K562 (cell line): Measurements from ENCODE around the gene ADAMTSL3. TPM values are rescaled to one million over a fixed set of nuclear protein-coding genes. Genes with fewer than 3 reads are reported as not detected.

Source experiments
- ATAC-seq: fragments of 200-7000 bp; cut with Tn5 transposase; 3 replicates; pipeline ENCODE4 v1.9.1; 2020; ENCODE audit warnings: moderate library complexity
- BruUV-seq: library from RNA; stranded (reverse); fragments of 400-500 nt; replicated peaks from 2 replicates; lab custom pipeline; 2021; lab: Mats Ljungman, UMichigan
- CTCF ChIA-PET: fragments of 300-600 bp; formaldehyde crosslinking; extraction: SDS; loops from one replicate; lab custom pipeline; 2021; ENCODE audit warnings: low intra/inter-chr PET ratio; lab: Yijun Ruan, JAX
- POLR2A ChIA-PET: fragments of 300-600, 350-650 bp; sonication (Branson Sonifier 250); formaldehyde crosslinking; extraction: SDS; loops from one replicate; lab custom pipeline; 2021; ENCODE audit warnings: antibody characterized with exemption, inconsistent platforms; lab: Yijun Ruan, JAX
- DNase-seq, 4 experiments: peaks; one replicate each; pipeline versions ENCODE4 v3.0.0 to v3.0.0-alpha.2; 2011 to 2018; ENCODE audit warnings: low spot score in 3 of 4, mixed read lengths in 3 of 4; ENCODE audit errors: extremely low read depth in 1 of 4
- FAIRE-seq: peaks from 2 replicates; lab custom pipeline; 2011; peaks lifted over from hg19 to GRCh38; lab: Jason Lieb, UNC
- H2AFZ ChIP-seq: 2 replicates; pipeline ENCODE4 v1.6.0; 2011; ENCODE audit warnings: low read depth, low read length, control low read depth, inconsistent platforms
- H3K27ac ChIP-seq: fragments of 200-600 bp; 3 replicates; pipeline ENCODE4 v1.8.0; 2011; ENCODE audit warnings: low read depth, mild to moderate bottlenecking, control low read depth, inconsistent platforms, low read length, moderate library complexity, mixed read lengths; ENCODE audit errors: extremely low read depth
- H3K27me3 ChIP-seq, 2 experiments: fragments of 300-600 bp in 1 of 2; 2 replicates in 1 of 2; 3 replicates in 1 of 2; pipeline versions ENCODE4 v1.6.0 to v1.8.0; 2011; ENCODE audit warnings: inconsistent platforms in 2 of 2, low read length in 2 of 2, mild to moderate bottlenecking in 1 of 2, mixed read lengths in 1 of 2, moderate library complexity in 1 of 2; ENCODE audit not compliant: control insufficient read depth in 2 of 2, insufficient read depth in 2 of 2
- H3K36me3 ChIP-seq: fragments of 300-600 bp; 3 replicates; pipeline ENCODE4 v1.8.0; 2011; ENCODE audit warnings: mild to moderate bottlenecking, low read length, inconsistent platforms; ENCODE audit not compliant: control insufficient read depth, insufficient read depth
- H3K4me1 ChIP-seq, 2 experiments: fragments of 200-600 bp in 1 of 2; replicated peaks in 1 of 2; 2 replicates in 1 of 2; 3 replicates in 1 of 2; pipeline versions ENCODE4 v1.5.1 to v1.8.0; 2011; ENCODE audit warnings: inconsistent platforms in 2 of 2, low read length in 2 of 2, mild to moderate bottlenecking in 1 of 2, mixed read lengths in 1 of 2, moderate library complexity in 1 of 2; ENCODE audit not compliant: control insufficient read depth in 2 of 2, insufficient read depth in 2 of 2
- H3K4me2 ChIP-seq: 2 replicates; pipeline ENCODE4 v1.6.1; 2011; ENCODE audit warnings: low read length, control low read depth, inconsistent platforms, mixed read lengths; ENCODE audit not compliant: insufficient read depth
- H3K4me3 ChIP-seq: fragments of 200-600 bp; sonication (generic), shearing (Covaris generic); 2 replicates; pipeline ENCODE4 v1.5.1; 2016; ENCODE audit warnings: control low read depth, inconsistent platforms
- H3K79me2 ChIP-seq: fragments of 200-600 bp; 3 replicates; pipeline ENCODE4 v1.8.0; 2011; ENCODE audit warnings: low read length, inconsistent platforms; ENCODE audit not compliant: control insufficient read depth, insufficient read depth
- H3K9ac ChIP-seq, 2 experiments: 2 replicates each; pipeline versions ENCODE4 v1.6.0 to v1.6.1; 2011; ENCODE audit warnings: low read depth in 2 of 2, low read length in 2 of 2, control low read depth in 1 of 2, inconsistent platforms in 1 of 2, mild to moderate bottlenecking in 1 of 2, mixed read lengths in 1 of 2; ENCODE audit not compliant: insufficient read depth in 1 of 2
- H3K9me1 ChIP-seq: one replicate; pipeline ENCODE4 v1.6.0; 2011; ENCODE audit warnings: inconsistent platforms, mild to moderate bottlenecking, low read length, moderate library complexity; ENCODE audit not compliant: control insufficient read depth, insufficient read depth
- H3K9me3 ChIP-seq: replicated peaks from 2 replicates; pipeline ENCODE4 v1.5.1; 2011; ENCODE audit warnings: low read depth, low read length, inconsistent platforms; ENCODE audit not compliant: control insufficient read depth, insufficient read depth
- H4K20me1 ChIP-seq: replicated peaks from 2 replicates; pipeline ENCODE4 v1.6.1; 2011; ENCODE audit warnings: low read length, inconsistent platforms, mixed read lengths; ENCODE audit not compliant: control insufficient read depth, insufficient read depth
- ARHGAP35 ChIP-seq: fragments of 450-650 bp; IDR thresholded peaks from 2 replicates; pipeline ENCODE4 v1.6.1; 2018; ENCODE audit not compliant: partially characterized antibody
- CBX1 ChIP-seq: sonication (generic); IDR thresholded peaks from 2 replicates; pipeline ENCODE4 v1.6.1; 2016; ENCODE audit warnings: antibody characterized with exemption, low read depth, mild to moderate bottlenecking
- HMG20B ChIP-seq: fragments of 250-450 bp; sonication (Bioruptor Pico); IDR thresholded peaks from 2 replicates; pipeline ENCODE4 v1.5.0; 2021; ENCODE audit warnings: mild to moderate bottlenecking
- MAFG ChIP-seq: fragments of 450-650 bp; conservative IDR thresholded peaks from 2 replicates; pipeline ENCODE4 v1.6.1; 2016; ENCODE audit warnings: missing genetic modification characterization, missing compliant biosample characterization
- PML ChIP-seq: IDR thresholded peaks from 2 replicates; pipeline ENCODE4 v1.6.1; 2012; ENCODE audit warnings: low read length, inconsistent platforms
- RCOR1 ChIP-seq, 2 experiments: IDR thresholded peaks; 2 replicates each; pipeline ENCODE4 v1.6.1; 2012; ENCODE audit warnings: low read depth in 2 of 2, low read length in 2 of 2, borderline replicate concordance in 1 of 2, improper control_type of control experiment in 1 of 2
- RNF2 ChIP-seq: sonication (generic); IDR thresholded peaks from 2 replicates; pipeline ENCODE4 v1.6.1; 2016
- SIN3B ChIP-seq: fragments of 450-650 bp; IDR thresholded peaks from 2 replicates; pipeline ENCODE4 v1.6.1; 2017; ENCODE audit warnings: low read depth, mild to moderate bottlenecking, moderate library complexity
- SRSF1 ChIP-seq: fragments of 200-400 bp; formaldehyde crosslinking; IDR thresholded peaks from 2 replicates; pipeline ENCODE4 v1.6.1; 2017; ENCODE audit warnings: mild to moderate bottlenecking, low read depth, low read length, moderate library complexity
- WGBS: fragments of 100-300 bp; shearing (Covaris generic); methylation state at CpG from one replicate; pipeline ENCODE4 v1.1.6; 2016; ENCODE audit warnings: low coverage, mixed read lengths; ENCODE audit not compliant: insufficient coverage; ENCODE audit errors: missing lambda C conversion rate; 5-methylcytosine and 5-hydroxymethylcytosine counted together
- in situ Hi-C: fragments of 300-500 bp; cut with MboI; formaldehyde crosslinking; loops from 4 replicates; pipeline ENCODE4 v1.15.0; 2018; ENCODE audit warnings: inconsistent platforms, mixed read lengths
- intact Hi-C: fragments of 100-400 bp; cut with micrococcal nuclease; formaldehyde crosslinking; loops from 2 replicates; pipeline ENCODE4 v1.14.2; 2022
- polyA plus RNA-seq, 8 experiments: library from polyadenylated mRNA; depleted of rRNA in 4 of 8; stranded (reverse) in 5 of 8; unstranded in 3 of 8; fragments of >200 nt; fragmentation: Nextera tagmentation in 2 of 8; fragmentation: Illumina TruSeq in 1 of 8; extraction: Ambion mirVana in 2 of 8; extraction: Trizol in 1 of 8; gene quantifications; 2 replicates each; pipeline versions ENCODE4 v1.2.1 to v1.2.3, GENCODE V29; 2011 to 2014; ENCODE audit warnings: inconsistent platforms in 1 of 8, missing spikeins in 1 of 8
- total RNA-seq, 7 experiments: library from RNA; depleted of rRNA in 6 of 7; stranded (reverse); fragments of >200 nt in 6 of 7; fragmentation: Illumina TruSeq in 2 of 7; extraction: Trizol in 2 of 7; gene quantifications; 2 replicates each; pipeline versions ENCODE4 v1.2.1 to v1.2.3, GENCODE V29; 2011 to 2021; ENCODE audit warnings: low replicate concordance in 1 of 7
- TF ChIP-seq, protein P1 (sequence below): sonication (generic); formaldehyde crosslinking; IDR thresholded peaks from 2 replicates; pipeline ENCODE4 v1.8.0; 2023; ENCODE audit warnings: missing genetic modification reagents, mild to moderate bottlenecking, borderline replicate concordance
- TF ChIP-seq, protein P2 (sequence below): IDR thresholded peaks from 2 replicates; pipeline ENCODE4 v1.6.1; 2011; ENCODE audit not compliant: insufficient read length; ENCODE audit errors: extremely low read depth
- TF ChIP-seq, protein P3 (sequence below): fragments of 450-650 bp; IDR thresholded peaks from 2 replicates; pipeline ENCODE4 v1.7.1; 2018; ENCODE audit warnings: mild to moderate bottlenecking, low read depth; ENCODE audit not compliant: partially characterized antibody
- TF ChIP-seq, protein P4 (sequence below), 2 experiments: fragments of 450-650 bp in 1 of 2; sonication (generic) in 1 of 2; formaldehyde crosslinking; conservative IDR thresholded peaks; 2 replicates each; pipeline versions ENCODE4 v1.4.0 to v1.8.1; 2020 to 2022; ENCODE audit warnings: mild to moderate bottlenecking in 1 of 2, missing genetic modification reagents in 1 of 2

ADAMTSL3 gene
- total and polyA plus RNA-seq, 9 of the 15 experiments (the other 6 are each of a cell fraction or from before 2014, with no cell fraction given) = 0.01 to 0.18 (median 0.07) TPM; not detected in 3

DNA sequence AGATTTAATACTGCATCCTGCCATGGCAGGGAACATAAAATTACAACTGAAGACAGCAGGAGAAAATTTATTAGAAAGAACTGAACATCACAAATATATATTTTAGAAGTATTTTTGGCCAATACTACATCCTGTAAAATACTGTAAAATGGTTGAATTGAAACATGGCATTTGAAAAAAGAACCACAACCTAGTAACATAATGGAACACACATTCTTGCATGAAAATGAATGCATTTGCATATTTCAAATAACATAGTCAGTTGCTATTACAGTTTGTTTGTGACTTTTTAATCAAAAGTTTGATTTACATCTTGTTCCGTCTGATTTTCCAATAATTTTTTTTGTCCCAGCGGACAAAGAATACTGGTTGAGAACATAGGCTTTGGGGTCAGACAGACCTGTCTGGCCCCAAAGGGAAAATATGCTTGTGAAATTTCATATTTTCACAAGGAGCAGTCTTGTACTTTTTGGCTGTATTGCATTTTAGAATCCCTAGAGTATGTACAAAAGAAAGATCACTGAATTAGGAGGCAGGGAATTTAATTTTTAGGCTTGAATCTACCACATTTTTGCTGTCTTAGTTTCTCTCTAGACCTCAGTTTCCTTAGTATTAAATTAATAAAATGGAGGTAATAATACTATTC lies 268.8 kb downstream of the ADAMTSL3 start:
- no TSS peak for BruUV-seq
- no peak for FAIRE-seq
- TF ChIP-seq MAFG (tag) = no peak
- no peak for TF ChIP-seq SRSF1
- no peak for TF ChIP-seq ARHGAP35
- no peak for TF ChIP-seq RCOR1 (IDR thresholded peaks at IDR 0.05; ENCODE audit: borderline replicate concordance in 1 of 2, low read depth in 2 of 2, low read length in 2 of 2)
- TF ChIP-seq HMG20B (CRISPR knock-in tag) = no peak
- TF ChIP-seq, protein P1, sequence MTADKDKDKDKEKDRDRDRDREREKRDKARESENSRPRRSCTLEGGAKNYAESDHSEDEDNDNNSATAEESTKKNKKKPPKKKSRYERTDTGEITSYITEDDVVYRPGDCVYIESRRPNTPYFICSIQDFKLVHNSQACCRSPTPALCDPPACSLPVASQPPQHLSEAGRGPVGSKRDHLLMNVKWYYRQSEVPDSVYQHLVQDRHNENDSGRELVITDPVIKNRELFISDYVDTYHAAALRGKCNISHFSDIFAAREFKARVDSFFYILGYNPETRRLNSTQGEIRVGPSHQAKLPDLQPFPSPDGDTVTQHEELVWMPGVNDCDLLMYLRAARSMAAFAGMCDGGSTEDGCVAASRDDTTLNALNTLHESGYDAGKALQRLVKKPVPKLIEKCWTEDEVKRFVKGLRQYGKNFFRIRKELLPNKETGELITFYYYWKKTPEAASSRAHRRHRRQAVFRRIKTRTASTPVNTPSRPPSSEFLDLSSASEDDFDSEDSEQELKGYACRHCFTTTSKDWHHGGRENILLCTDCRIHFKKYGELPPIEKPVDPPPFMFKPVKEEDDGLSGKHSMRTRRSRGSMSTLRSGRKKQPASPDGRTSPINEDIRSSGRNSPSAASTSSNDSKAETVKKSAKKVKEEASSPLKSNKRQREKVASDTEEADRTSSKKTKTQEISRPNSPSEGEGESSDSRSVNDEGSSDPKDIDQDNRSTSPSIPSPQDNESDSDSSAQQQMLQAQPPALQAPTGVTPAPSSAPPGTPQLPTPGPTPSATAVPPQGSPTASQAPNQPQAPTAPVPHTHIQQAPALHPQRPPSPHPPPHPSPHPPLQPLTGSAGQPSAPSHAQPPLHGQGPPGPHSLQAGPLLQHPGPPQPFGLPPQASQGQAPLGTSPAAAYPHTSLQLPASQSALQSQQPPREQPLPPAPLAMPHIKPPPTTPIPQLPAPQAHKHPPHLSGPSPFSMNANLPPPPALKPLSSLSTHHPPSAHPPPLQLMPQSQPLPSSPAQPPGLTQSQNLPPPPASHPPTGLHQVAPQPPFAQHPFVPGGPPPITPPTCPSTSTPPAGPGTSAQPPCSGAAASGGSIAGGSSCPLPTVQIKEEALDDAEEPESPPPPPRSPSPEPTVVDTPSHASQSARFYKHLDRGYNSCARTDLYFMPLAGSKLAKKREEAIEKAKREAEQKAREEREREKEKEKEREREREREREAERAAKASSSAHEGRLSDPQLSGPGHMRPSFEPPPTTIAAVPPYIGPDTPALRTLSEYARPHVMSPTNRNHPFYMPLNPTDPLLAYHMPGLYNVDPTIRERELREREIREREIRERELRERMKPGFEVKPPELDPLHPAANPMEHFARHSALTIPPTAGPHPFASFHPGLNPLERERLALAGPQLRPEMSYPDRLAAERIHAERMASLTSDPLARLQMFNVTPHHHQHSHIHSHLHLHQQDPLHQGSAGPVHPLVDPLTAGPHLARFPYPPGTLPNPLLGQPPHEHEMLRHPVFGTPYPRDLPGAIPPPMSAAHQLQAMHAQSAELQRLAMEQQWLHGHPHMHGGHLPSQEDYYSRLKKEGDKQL (CRISPR knock-in tag) = no peak
- no peak for TF ChIP-seq RNF2
- no peak for TF ChIP-seq CBX1
- TF ChIP-seq, protein P2, sequence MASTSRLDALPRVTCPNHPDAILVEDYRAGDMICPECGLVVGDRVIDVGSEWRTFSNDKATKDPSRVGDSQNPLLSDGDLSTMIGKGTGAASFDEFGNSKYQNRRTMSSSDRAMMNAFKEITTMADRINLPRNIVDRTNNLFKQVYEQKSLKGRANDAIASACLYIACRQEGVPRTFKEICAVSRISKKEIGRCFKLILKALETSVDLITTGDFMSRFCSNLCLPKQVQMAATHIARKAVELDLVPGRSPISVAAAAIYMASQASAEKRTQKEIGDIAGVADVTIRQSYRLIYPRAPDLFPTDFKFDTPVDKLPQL = no peak
- TF ChIP-seq, protein P3, sequence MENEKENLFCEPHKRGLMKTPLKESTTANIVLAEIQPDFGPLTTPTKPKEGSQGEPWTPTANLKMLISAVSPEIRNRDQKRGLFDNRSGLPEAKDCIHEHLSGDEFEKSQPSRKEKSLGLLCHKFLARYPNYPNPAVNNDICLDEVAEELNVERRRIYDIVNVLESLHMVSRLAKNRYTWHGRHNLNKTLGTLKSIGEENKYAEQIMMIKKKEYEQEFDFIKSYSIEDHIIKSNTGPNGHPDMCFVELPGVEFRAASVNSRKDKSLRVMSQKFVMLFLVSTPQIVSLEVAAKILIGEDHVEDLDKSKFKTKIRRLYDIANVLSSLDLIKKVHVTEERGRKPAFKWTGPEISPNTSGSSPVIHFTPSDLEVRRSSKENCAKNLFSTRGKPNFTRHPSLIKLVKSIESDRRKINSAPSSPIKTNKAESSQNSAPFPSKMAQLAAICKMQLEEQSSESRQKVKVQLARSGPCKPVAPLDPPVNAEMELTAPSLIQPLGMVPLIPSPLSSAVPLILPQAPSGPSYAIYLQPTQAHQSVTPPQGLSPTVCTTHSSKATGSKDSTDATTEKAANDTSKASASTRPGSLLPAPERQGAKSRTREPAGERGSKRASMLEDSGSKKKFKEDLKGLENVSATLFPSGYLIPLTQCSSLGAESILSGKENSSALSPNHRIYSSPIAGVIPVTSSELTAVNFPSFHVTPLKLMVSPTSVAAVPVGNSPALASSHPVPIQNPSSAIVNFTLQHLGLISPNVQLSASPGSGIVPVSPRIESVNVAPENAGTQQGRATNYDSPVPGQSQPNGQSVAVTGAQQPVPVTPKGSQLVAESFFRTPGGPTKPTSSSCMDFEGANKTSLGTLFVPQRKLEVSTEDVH = no peak
- TF ChIP-seq, protein P4, sequence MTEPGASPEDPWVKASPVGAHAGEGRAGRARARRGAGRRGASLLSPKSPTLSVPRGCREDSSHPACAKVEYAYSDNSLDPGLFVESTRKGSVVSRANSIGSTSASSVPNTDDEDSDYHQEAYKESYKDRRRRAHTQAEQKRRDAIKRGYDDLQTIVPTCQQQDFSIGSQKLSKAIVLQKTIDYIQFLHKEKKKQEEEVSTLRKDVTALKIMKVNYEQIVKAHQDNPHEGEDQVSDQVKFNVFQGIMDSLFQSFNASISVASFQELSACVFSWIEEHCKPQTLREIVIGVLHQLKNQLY (CRISPR knock-in tag; conservative IDR thresholded peaks at IDR 0.05) = no peak
- no peak for TF ChIP-seq PML
- TF ChIP-seq SIN3B = no peak

More for the DNA sequence above, 268.8 kb downstream of the ADAMTSL3 start:
- ATAC-seq = no peak
- Histone ChIP-seq H3K27ac (no peak overlapping the region), H3K4me2 (no peak overlapping the region), H3K9ac (no peak overlapping the region), H3K9me3 (no peaks in the 10 kb centered on the region), H3K4me1 (no peaks in the 10 kb centered on the region), H2AFZ (no peak overlapping the region), H3K4me3 (no peak overlapping the region), H3K27me3 (peaks cover 0 to 4% of the 10 kb centered on the region in 2 experiments; a peak in 1 of 5 replicates), H3K36me3 (no peaks in the 10 kb centered on the region), H4K20me1 (no peaks in the 10 kb centered on the region), H3K79me2 (no peaks in the 10 kb centered on the region), H3K9me1 (no peaks in the 10 kb centered on the region)
- DNase-seq = no peak
- POLR2A ChIA-PET = no interaction called here
- intact Hi-C loops (no loop called here), in situ Hi-C loops (no loop called here)
- WGBS = 0% methylated on average over 2 of the region's 2 CpGs
- CTCF ChIA-PET = no interaction called here
